Hepatic stellate cell (primary cell): ENCODE data around the gene CCNL2.

Experiments
- DNase-seq: peaks from one replicate; pipeline ENCODE4 v3.0.0; 2011; ENCODE audit warnings: low spot score

CCNL2 gene

GRCh38 chr1:1356166-1356795 lies 42.9 kb downstream of the CCNL2 start:
- DNase-seq = no peak

- peak; percentile 65 for DNase-seq
Measured at GRCh38 chr1:1355416-1355815, 43.7 kb downstream of the CCNL2 start.

- no peak for DNase-seq
Measured at GRCh38 chr1:1354271-1355247, 44.6 kb downstream of the CCNL2 start.

- no peak for DNase-seq
Measured at GRCh38 chr1:1353389-1354151, 45.6 kb downstream of the CCNL2 start.

GRCh38 chr1:1352786-1353388 lies 46.2 kb downstream of the CCNL2 start:
- DNase-seq = no peak

- DNase-seq = peak; percentile 59
Measured at GRCh38 chr1:1351511-1352427, 47.4 kb downstream of the CCNL2 start.

- DNase-seq = peak; percentile 82
Measured at GRCh38 chr1:1349256-1350012, 49.7 kb downstream of the CCNL2 start, which contains the start of gene DVL1. TSS of gene DVL1 (minus strand) at chr1:1349418. CDS start at chr1:1349065, 353 bp downstream.

- DNase-seq = no peak
Measured at GRCh38 chr1:1348420-1349255, 50.5 kb downstream of the CCNL2 start.

GRCh38 chr1:1347663-1348419 lies 51.3 kb downstream of the CCNL2 start:
- no peak for DNase-seq

- DNase-seq = no peak
Measured at GRCh38 chr1:1347026-1347595, 52.0 kb downstream of the CCNL2 start.

- DNase-seq = no peak
Measured at GRCh38 chr1:1346501-1346890, 52.6 kb downstream of the CCNL2 start.

GRCh38 chr1:1345860-1346500 lies 53.2 kb downstream of the CCNL2 start:
- no peak for DNase-seq

- peak; percentile 53 for DNase-seq
Measured at GRCh38 chr1:1345384-1345783, 53.8 kb downstream of the CCNL2 start.

- DNase-seq = peak; percentile 87
Measured at GRCh38 chr1:1344655-1345361, 54.3 kb downstream of the CCNL2 start.

GRCh38 chr1:1343811-1344421 lies 55.2 kb downstream of the CCNL2 start:
- no peak for DNase-seq

GRCh38 chr1:1342584-1343115 lies 56.5 kb downstream of the CCNL2 start:
- no peak for DNase-seq
